ENCODE data around the gene PDE4D.

GRCh38 chr5:59040024-59040803 is 853.3 kb downstream of the PDE4D start:
- no peak for TF ChIP-seq CTCF (IDR thresholded peaks at IDR 0.05)
- no peak for TF ChIP-seq POLR2A (IDR thresholded peaks at IDR 0.05)

All from heart left ventricle (tissue), 13 donors.